GM12878 (cell line): ENCODE results near the gene TMEM181. TPM values are rescaled to one million over a fixed set of nuclear protein-coding genes. Genes with fewer than 3 reads are reported as not detected.

Source experiments
- ATAC-seq: fragments of 200-7000 bp; cut with Tn5 transposase; 3 replicates; pipeline ENCODE4 v1.9.1; 2020; ENCODE audit warnings: mild to moderate bottlenecking, moderate library complexity
- BruUV-seq: library from RNA; stranded (reverse); fragments of 400-500 nt; replicated peaks from 2 replicates; lab custom pipeline; 2021; lab: Mats Ljungman, UMichigan
- CTCF ChIA-PET: fragments of 300-600 bp; sonication (Branson Sonifier 250); formaldehyde crosslinking; extraction: SDS; loops from one replicate; lab custom pipeline; 2021; ENCODE audit warnings: inconsistent platforms; lab: Yijun Ruan, JAX
- POLR2A ChIA-PET: fragments of 350-600 bp; formaldehyde crosslinking; extraction: SDS; loops from one replicate; lab custom pipeline; 2021; ENCODE audit warnings: inconsistent platforms; lab: Charles Lee
- RAD21 ChIA-PET: fragments of 300-600 bp; sonication (Branson Sonifier 250); formaldehyde crosslinking; loops from one replicate; lab custom pipeline; 2023; ENCODE audit warnings: antibody characterized with exemption; ENCODE audit not compliant: unreplicated experiment; lab: Charles Lee
- SMC1A ChIA-PET: fragments of 300-600 bp; sonication (Branson Sonifier 250); formaldehyde crosslinking; loops from one replicate; lab custom pipeline; 2023; ENCODE audit not compliant: unreplicated experiment, uncharacterized antibody; lab: Charles Lee
- DNase-seq: peaks from one replicate; pipeline ENCODE4 v3.0.0-alpha.2; 2011; ENCODE audit warnings: low read depth, low spot score
- FAIRE-seq: peaks from 3 replicates; lab custom pipeline; 2011; peaks lifted over from hg19 to GRCh38; lab: Jason Lieb, UNC
- H2AFZ ChIP-seq: 2 replicates; pipeline ENCODE4 v1.6.0; 2011; ENCODE audit warnings: low read depth, low read length, control low read depth; ENCODE audit not compliant: control insufficient read depth
- H3K27ac ChIP-seq: 2 replicates; pipeline ENCODE4 v1.5.1; 2011; ENCODE audit warnings: control low read depth; ENCODE audit not compliant: control insufficient read depth, insufficient read depth
- H3K27me3 ChIP-seq, 2 experiments: replicated peaks in 1 of 2; 2 replicates each; pipeline versions ENCODE4 v1.6.0 to v1.6.1; 2011; ENCODE audit warnings: low read length in 1 of 2; ENCODE audit not compliant: control insufficient read depth in 2 of 2, insufficient read depth in 2 of 2
- H3K36me3 ChIP-seq, 2 experiments: 2 replicates each; pipeline ENCODE4 v1.5.1; 2011; ENCODE audit warnings: low read length in 1 of 2; ENCODE audit not compliant: control insufficient read depth in 2 of 2, insufficient read depth in 2 of 2
- H3K4me1 ChIP-seq: 2 replicates; pipeline ENCODE4 v1.6.1; 2011; ENCODE audit warnings: mild to moderate bottlenecking, low read length, moderate library complexity, mixed read lengths; ENCODE audit not compliant: control insufficient read depth, insufficient read depth
- H3K4me2 ChIP-seq: 2 replicates; pipeline ENCODE4 v1.6.0; 2011; ENCODE audit warnings: control low read depth; ENCODE audit not compliant: control insufficient read depth, insufficient read depth
- H3K4me3 ChIP-seq: fragments of 200-600 bp; sonication (generic); 2 replicates; pipeline ENCODE4 v1.5.1; 2016
- H3K79me2 ChIP-seq: 2 replicates; pipeline ENCODE4 v1.6.0; 2011; ENCODE audit warnings: low read length; ENCODE audit not compliant: control insufficient read depth, insufficient read depth
- H3K9ac ChIP-seq: 2 replicates; pipeline ENCODE4 v1.8.0; 2011; ENCODE audit warnings: low read length, control low read depth, mixed read lengths; ENCODE audit not compliant: control insufficient read depth, insufficient read depth
- H3K9me3 ChIP-seq: replicated peaks from 3 replicates; pipeline ENCODE4 v1.5.1; 2011; ENCODE audit warnings: mild to moderate bottlenecking, low read length; ENCODE audit not compliant: control insufficient read depth, insufficient read depth
- H4K20me1 ChIP-seq: 2 replicates; pipeline ENCODE4 v1.6.0; 2011; ENCODE audit not compliant: control insufficient read depth, insufficient read depth
- ATF2 ChIP-seq: IDR thresholded peaks from 2 replicates; pipeline ENCODE4 v1.6.1; 2012; ENCODE audit warnings: low read length, inconsistent platforms
- E2F8 ChIP-seq: fragments of 450-650 bp; IDR thresholded peaks from 2 replicates; pipeline ENCODE4 v1.6.1; 2018; ENCODE audit warnings: mild to moderate bottlenecking, low read depth, moderate library complexity; ENCODE audit not compliant: partially characterized antibody
- HDAC2 ChIP-seq: fragments of 200-600 bp; sonication (generic); IDR thresholded peaks from 2 replicates; pipeline ENCODE4 v1.6.1; 2017
- HDGF ChIP-seq: fragments of 450-650 bp; IDR thresholded peaks from 2 replicates; pipeline ENCODE4 v1.6.1; 2016; ENCODE audit warnings: antibody characterized with exemption
- HSF1 ChIP-seq: fragments of 150-350 bp; IDR thresholded peaks from 2 replicates; pipeline ENCODE4 v1.6.1; 2014; ENCODE audit warnings: mild to moderate bottlenecking, low read depth, low read length
- IRF5 ChIP-seq: fragments of 450-650 bp; IDR thresholded peaks from 2 replicates; pipeline ENCODE4 v1.6.1; 2017; ENCODE audit warnings: borderline replicate concordance
- POLR2AphosphoS2 ChIP-seq: IDR thresholded peaks from 2 replicates; pipeline ENCODE4 v1.6.1; 2011; ENCODE audit warnings: low read depth, mild to moderate bottlenecking, low read length, improper control_type of control experiment, moderate library complexity
- RFX5 ChIP-seq: IDR thresholded peaks from 2 replicates; pipeline ENCODE4 v1.6.1; 2011; ENCODE audit warnings: low read depth, low read length, improper control_type of control experiment
- RUNX3 ChIP-seq: IDR thresholded peaks from 2 replicates; pipeline ENCODE4 v1.6.1; 2012; ENCODE audit warnings: low read length, inconsistent platforms
- ZBTB11 ChIP-seq: fragments of 450-650 bp; formaldehyde crosslinking; IDR thresholded peaks from 2 replicates; pipeline ENCODE4 v1.5.0; 2022; ENCODE audit warnings: mild to moderate bottlenecking, missing genetic modification characterization
- WGBS: methylation state at CpG from one replicate; pipeline ENCODE4 v1.1.6; 2016; ENCODE audit warnings: low lambda C conversion rate; ENCODE audit not compliant: insufficient replicate concordance, insufficient coverage; ENCODE audit errors: missing lambda C conversion rate; 5-methylcytosine and 5-hydroxymethylcytosine counted together
- in situ Hi-C: fragments of 300-500 bp; cut with MboI; formaldehyde crosslinking; loops from 9 replicates; pipeline ENCODE4 v1.14.3; 2018; ENCODE audit warnings: mixed read lengths
- intact Hi-C: fragments of 100-400 bp; cut with micrococcal nuclease; formaldehyde crosslinking; loops from one replicate; pipeline ENCODE4 v1.14.2; 2022; ENCODE audit not compliant: unreplicated experiment
- polyA plus RNA-seq, 11 experiments: library from polyadenylated mRNA; depleted of rRNA in 4 of 11; unstranded in 6 of 11; stranded (reverse) in 5 of 11; fragments of >200 nt; fragmentation: Nextera tagmentation in 4 of 11; fragmentation: Illumina TruSeq in 1 of 11; extraction: Ambion mirVana in 4 of 11; extraction: Trizol in 1 of 11; gene quantifications; 1 replicate in 1 of 11; 2 replicates in 10 of 11; pipeline versions ENCODE4 v1.2.1 to v1.2.3, GENCODE V29; 2011 to 2016; ENCODE audit warnings: inconsistent platforms in 2 of 11, missing spikeins in 2 of 11, low read depth in 1 of 11
- total RNA-seq, 4 experiments: library from RNA; depleted of rRNA in 3 of 4; stranded (reverse); fragments of >200 nt in 3 of 4; fragmentation: Illumina TruSeq in 1 of 4; extraction: Trizol in 1 of 4; gene quantifications; 2 replicates each; pipeline versions ENCODE4 v1.2.1 to v1.2.3, GENCODE V29; 2013 to 2021

The TMEM181 gene
- total and polyA plus RNA-seq, 10 of the 15 experiments (the other 5 are each of a cell fraction or from before 2014, with no cell fraction given), result 1.5 to 7.9 (median 5.2) TPM

- intact Hi-C loops, result no loop called here
- in situ Hi-C loops, result no loop called here
- FAIRE-seq, result no peak
- Histone ChIP-seq H3K9ac (no peak overlapping the region), H3K79me2 (no peaks in the 10 kb centered on the region), H3K4me2 (no peak overlapping the region), H3K27me3 (no peaks in the 10 kb centered on the region), H2AFZ (no peak overlapping the region), H4K20me1 (no peaks in the 10 kb centered on the region), H3K4me1 (no peaks in the 10 kb centered on the region; the same call in 1 of the 2 replicates), H3K36me3 (peaks cover 13 to 25% of the 10 kb centered on the region in 2 experiments), H3K4me3 (no peak overlapping the region), H3K27ac (no peak overlapping the region), H3K9me3 (no peaks in the 10 kb centered on the region)
- no peak for DNase-seq
- WGBS, result 94% methylated on average over 20 of the region's 20 CpGs
- ATAC-seq, result no peak
- POLR2A ChIA-PET, result interaction anchor here (0.8 kb wide), 1 partner anchor 155 kb away, joined by 3 read pairs; no protein-coding TSS in a partner anchor
- SMC1A ChIA-PET, result interaction anchor here (1.1 to 3.4 kb wide), 2 partner anchors 22 to 64 kb away, joined by 5 to 12 read pairs; partner anchors contain the start of gene SYTL3
- CTCF ChIA-PET, result interaction anchor here (1.6 kb wide), 1 partner anchor 406 kb away, joined by 3 read pairs; no protein-coding TSS in a partner anchor
- RAD21 ChIA-PET, result no interaction called here
- no TSS peak for BruUV-seq
- no peak for TF ChIP-seq E2F8
- no peak for TF ChIP-seq ATF2
- TF ChIP-seq HSF1, result no peak
- TF ChIP-seq HDGF, result no peak
- no peak for TF ChIP-seq HDAC2
- no peak for TF ChIP-seq POLR2AphosphoS2
- no peak for TF ChIP-seq IRF5
- no peak for TF ChIP-seq ZBTB11 (CRISPR knock-in tag)
- no peak for TF ChIP-seq RFX5
- no peak for TF ChIP-seq RUNX3
Measured at GRCh38 chr6:158627168-158627939, 67.5 kb downstream of the TMEM181 start.
